ENCODE results near the gene RNU11. TPM values are rescaled to one million over a fixed set of nuclear protein-coding genes. Genes with fewer than 3 reads are reported as not detected.

The RNU11 gene
- not detected for total RNA-seq
- polyA plus RNA-seq (ENCODE audit: insufficient read length in 6 of 6), result not detected
- long read RNA-seq, donor 1, partial matches to known transcripts, result 0 of 2 reads
- long read RNA-seq, donor 1, other reads (novel, unspliced or antisense), result 0 of 2 reads
- long read RNA-seq, donor 2, partial matches to known transcripts, result 0 of 3 reads
- long read RNA-seq, donor 2, other reads (novel, unspliced or antisense), result 0 of 3 reads
- long read RNA-seq, donor 3, result 0 reads
- long read RNA-seq, donor 4, result 0 reads
- long read RNA-seq, donor 5, partial matches to known transcripts, result 0 of 2 reads
- long read RNA-seq, donor 5, other reads (novel, unspliced or antisense), result 0 of 2 reads
- long read RNA-seq, donor 6, result 0 reads
- long read RNA-seq, donor 7, result 0 reads
- long read RNA-seq, donor 8, result 0 reads
- long read RNA-seq, donor 9, result 0 reads
- long read RNA-seq, donor 10, result 0 reads
- long read RNA-seq, donor 11, result 0 reads
- long read RNA-seq, donor 12, result 0 reads

DNA sequence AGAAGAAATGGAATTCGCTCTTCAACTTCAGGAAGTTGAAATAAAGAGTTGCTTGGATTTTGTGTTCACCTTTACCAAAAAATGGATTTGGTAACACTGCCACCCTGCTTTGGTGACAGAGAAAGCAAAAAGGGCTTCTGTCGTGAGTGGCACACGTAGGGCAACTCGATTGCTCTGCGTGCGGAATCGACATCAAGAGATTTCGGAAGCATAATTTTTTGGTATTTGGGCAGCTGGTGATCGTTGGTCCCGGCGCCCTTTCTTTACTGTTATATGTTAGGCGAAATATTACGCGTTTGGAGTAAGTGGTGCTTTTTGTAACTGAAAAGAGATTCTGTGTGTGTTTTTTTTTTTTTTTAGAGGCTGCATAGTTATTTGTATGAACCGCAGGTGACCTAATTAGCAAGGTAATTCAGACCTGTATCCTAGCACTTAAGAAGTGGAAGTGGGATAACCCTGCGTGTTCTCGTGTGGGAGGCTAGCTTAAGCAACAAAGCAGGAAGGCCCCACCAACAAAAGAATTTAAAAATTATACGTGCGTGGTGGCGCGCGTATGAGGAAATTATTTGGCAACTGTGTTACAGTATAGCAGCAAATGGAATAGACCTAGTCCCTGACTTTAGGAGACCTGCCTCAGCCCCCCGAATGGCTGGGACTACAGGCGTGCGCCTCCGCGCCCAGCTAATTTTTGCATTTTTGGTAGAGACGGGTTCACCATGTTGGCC is at the start of gene RNU11:
TSS of gene RNU11 (plus strand) at position 127 of the 725 bp plus-strand sequence.
- Histone ChIP-seq H3K9me3 (no peaks in the 10 kb centered on the region), H3K4me1 (peaks cover 8 to 40% of the 10 kb centered on the region in 2 donors), H3K27ac (peak within 1 kb of the TSS; percentile 91 to 97), H3K36me3 (no peaks in the 10 kb centered on the region), H3K27me3 (no peaks in the 10 kb centered on the region), H3K4me3 (peak within 1 kb of the TSS; percentile 18 to 36)
- TF ChIP-seq, protein P1, sequence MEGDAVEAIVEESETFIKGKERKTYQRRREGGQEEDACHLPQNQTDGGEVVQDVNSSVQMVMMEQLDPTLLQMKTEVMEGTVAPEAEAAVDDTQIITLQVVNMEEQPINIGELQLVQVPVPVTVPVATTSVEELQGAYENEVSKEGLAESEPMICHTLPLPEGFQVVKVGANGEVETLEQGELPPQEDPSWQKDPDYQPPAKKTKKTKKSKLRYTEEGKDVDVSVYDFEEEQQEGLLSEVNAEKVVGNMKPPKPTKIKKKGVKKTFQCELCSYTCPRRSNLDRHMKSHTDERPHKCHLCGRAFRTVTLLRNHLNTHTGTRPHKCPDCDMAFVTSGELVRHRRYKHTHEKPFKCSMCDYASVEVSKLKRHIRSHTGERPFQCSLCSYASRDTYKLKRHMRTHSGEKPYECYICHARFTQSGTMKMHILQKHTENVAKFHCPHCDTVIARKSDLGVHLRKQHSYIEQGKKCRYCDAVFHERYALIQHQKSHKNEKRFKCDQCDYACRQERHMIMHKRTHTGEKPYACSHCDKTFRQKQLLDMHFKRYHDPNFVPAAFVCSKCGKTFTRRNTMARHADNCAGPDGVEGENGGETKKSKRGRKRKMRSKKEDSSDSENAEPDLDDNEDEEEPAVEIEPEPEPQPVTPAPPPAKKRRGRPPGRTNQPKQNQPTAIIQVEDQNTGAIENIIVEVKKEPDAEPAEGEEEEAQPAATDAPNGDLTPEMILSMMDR (IDR thresholded peaks at IDR 0.05), result no peak
- peak; percentile 80 for ATAC-seq
- intact Hi-C loops (cut with DNase I), result no loop called here
- DNase-seq, result peak; percentile 81 to 97 (median 92)

GRCh38 chr1:28601696-28602095 is 46.7 kb upstream of the RNU11 start:
- TF ChIP-seq, protein P1 (IDR thresholded peaks at IDR 0.05), result no peak
- intact Hi-C loops (cut with DNase I), result loop anchor here in 1 of 2 donors (5.0 to 10.0 kb wide), 3 partner anchors 84 to 237 kb away; partner anchors contain the start of gene PHACTR4
- Histone ChIP-seq H3K27me3 (no peaks in the 10 kb centered on the region), H3K4me1 (no peaks in the 10 kb centered on the region), H3K36me3 (peaks cover 0 to 60% of the 10 kb centered on the region in 2 donors), H3K9me3 (no peaks in the 10 kb centered on the region), H3K4me3 (no peak overlapping the region), H3K27ac (no peak overlapping the region)
- peak; percentile 53 for ATAC-seq
- DNase-seq, result no peak

- TF ChIP-seq, protein P1 (IDR thresholded peaks at IDR 0.05), result peak; percentile 53 to 65
- no peaks in the 10 kb centered on the region for H3K4me1 ChIP-seq
- no peak overlapping the region for H3K27ac ChIP-seq
- intact Hi-C loops (cut with DNase I), result loop anchor here in 1 of 2 donors (5.0 to 10.0 kb wide), 3 partner anchors 85 to 238 kb away; partner anchors contain the start of gene PHACTR4
- H3K36me3 ChIP-seq, result peaks cover 0 to 71% of the 10 kb centered on the region in 2 donors
- no peak overlapping the region for H3K4me3 ChIP-seq
- no peaks in the 10 kb centered on the region for H3K27me3 ChIP-seq
- no peaks in the 10 kb centered on the region for H3K9me3 ChIP-seq
- DNase-seq, result peak in 2 of 4 donors; percentile 63 to 79
- peak; percentile 85 for ATAC-seq
Measured at GRCh38 chr1:28602536-28603439, 45.6 kb upstream of the RNU11 start.

GRCh38 chr1:28604411-28604810 is 44.0 kb upstream of the RNU11 start:
- intact Hi-C loops (cut with DNase I), result loop anchor here in 1 of 2 donors (5.0 to 10.0 kb wide), 3 partner anchors 87 to 240 kb away; partner anchors contain the start of gene PHACTR4
- Histone ChIP-seq H3K4me1 (no peaks in the 10 kb centered on the region), H3K27ac (no peak overlapping the region), H3K9me3 (no peaks in the 10 kb centered on the region), H3K4me3 (no peak overlapping the region), H3K27me3 (no peaks in the 10 kb centered on the region), H3K36me3 (peaks cover 0 to 87% of the 10 kb centered on the region in 2 donors)
- TF ChIP-seq, protein P1 (IDR thresholded peaks at IDR 0.05), result no peak
- ATAC-seq (no peak), DNase-seq (no peak)
